ENCODE data around the gene GET3.
A peak's percentile ranks its signal among the peaks of the same experiment; 100 is the strongest.

DNA sequence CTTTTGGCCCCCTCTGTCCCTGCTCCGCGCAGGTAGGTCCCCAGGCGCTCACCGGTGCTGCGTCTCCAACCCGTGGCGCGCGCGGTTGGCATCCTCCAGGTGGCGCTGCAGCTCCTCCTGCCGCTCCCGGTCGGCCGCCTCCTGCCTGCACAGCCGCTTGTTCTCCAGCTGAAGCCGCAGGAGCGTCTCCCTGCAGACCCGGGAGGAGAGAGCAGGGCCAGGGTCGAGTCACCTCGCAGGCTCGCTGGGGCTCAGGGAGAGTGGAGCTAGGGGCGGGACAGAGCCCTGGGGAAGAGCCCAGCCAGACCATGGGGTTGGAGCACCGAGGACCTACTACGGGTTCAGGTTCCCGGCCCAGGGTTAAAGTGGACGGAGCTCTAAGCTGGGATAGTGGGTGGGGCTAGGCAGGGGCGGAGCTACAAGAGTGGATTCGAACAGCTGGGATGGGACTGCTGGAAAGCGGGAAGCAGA, 28.8 kb downstream of the GET3 start:
- TF ChIP-seq, protein P1, sequence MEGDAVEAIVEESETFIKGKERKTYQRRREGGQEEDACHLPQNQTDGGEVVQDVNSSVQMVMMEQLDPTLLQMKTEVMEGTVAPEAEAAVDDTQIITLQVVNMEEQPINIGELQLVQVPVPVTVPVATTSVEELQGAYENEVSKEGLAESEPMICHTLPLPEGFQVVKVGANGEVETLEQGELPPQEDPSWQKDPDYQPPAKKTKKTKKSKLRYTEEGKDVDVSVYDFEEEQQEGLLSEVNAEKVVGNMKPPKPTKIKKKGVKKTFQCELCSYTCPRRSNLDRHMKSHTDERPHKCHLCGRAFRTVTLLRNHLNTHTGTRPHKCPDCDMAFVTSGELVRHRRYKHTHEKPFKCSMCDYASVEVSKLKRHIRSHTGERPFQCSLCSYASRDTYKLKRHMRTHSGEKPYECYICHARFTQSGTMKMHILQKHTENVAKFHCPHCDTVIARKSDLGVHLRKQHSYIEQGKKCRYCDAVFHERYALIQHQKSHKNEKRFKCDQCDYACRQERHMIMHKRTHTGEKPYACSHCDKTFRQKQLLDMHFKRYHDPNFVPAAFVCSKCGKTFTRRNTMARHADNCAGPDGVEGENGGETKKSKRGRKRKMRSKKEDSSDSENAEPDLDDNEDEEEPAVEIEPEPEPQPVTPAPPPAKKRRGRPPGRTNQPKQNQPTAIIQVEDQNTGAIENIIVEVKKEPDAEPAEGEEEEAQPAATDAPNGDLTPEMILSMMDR (IDR thresholded peaks at IDR 0.05) = peak; percentile 89 to 96 (median 94)
- TF ChIP-seq POLR2A (IDR thresholded peaks at IDR 0.05) = no peak
